Stimulated activated CD8-positive, alpha-beta memory T cell treated with anti-CD3 and anti-CD28 coated beads, Interleukin-15, amount 100 ng/mL, for 48 hours (primary cell): Measurements from ENCODE around the gene NDUFAF3.
A peak's percentile ranks its signal among the peaks of the same experiment; 100 is the strongest.

ENCODE experiments used
- DNase-seq, 2 donors: peaks; one replicate each; pipeline ENCODE4 v3.0.0-alpha.2; 2020; ENCODE audit warnings: low read depth in 2 of 2

Gene NDUFAF3, protein sequence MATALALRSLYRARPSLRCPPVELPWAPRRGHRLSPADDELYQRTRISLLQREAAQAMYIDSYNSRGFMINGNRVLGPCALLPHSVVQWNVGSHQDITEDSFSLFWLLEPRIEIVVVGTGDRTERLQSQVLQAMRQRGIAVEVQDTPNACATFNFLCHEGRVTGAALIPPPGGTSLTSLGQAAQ

DNA sequence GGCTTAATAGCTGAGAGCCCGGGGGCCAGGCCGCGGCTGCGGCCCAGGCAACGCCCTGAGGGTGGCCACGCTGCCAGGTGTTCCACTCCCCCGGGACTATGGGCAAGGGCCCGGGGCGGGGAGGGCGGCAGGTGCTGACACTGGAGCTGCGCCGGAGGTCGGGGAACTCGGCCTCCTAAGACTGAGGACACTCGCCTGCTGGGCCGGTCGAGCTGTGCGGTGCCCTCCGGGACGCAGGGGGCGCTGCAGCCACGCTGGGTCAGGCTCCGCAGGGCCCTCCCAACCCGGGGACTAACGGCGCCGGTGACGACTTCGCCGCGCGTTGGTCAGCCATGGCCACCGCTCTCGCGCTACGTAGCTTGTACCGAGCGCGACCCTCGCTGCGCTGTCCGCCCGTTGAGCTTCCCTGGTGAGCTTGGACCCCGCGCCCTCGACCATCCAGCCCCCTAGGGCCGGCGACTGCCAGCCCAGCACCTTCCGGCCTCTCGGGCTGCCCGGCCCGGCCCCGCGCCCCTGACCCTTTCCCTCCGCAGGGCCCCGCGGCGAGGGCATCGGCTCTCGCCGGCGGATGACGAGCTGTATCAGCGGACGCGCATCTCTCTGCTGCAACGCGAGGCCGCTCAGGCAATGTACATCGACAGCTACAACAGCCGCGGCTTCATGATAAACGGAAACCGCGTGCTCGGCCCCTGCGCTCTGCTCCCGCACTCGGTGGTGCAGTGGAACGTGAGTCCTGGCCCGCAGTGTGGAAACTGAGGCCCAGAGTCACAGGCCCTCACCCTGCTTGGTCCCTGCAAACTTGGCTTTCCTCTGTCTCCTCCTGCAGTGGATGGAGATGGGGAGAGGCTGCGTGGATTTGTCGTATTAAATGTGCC is at the start of gene NDUFAF3:
NDUFAF3 (plus strand) TSS at position 309 of the 875 bp plus-strand sequence; CDS start at position 333, 24 bp downstream.
- peak; percentile 90 for DNase-seq

DNA sequence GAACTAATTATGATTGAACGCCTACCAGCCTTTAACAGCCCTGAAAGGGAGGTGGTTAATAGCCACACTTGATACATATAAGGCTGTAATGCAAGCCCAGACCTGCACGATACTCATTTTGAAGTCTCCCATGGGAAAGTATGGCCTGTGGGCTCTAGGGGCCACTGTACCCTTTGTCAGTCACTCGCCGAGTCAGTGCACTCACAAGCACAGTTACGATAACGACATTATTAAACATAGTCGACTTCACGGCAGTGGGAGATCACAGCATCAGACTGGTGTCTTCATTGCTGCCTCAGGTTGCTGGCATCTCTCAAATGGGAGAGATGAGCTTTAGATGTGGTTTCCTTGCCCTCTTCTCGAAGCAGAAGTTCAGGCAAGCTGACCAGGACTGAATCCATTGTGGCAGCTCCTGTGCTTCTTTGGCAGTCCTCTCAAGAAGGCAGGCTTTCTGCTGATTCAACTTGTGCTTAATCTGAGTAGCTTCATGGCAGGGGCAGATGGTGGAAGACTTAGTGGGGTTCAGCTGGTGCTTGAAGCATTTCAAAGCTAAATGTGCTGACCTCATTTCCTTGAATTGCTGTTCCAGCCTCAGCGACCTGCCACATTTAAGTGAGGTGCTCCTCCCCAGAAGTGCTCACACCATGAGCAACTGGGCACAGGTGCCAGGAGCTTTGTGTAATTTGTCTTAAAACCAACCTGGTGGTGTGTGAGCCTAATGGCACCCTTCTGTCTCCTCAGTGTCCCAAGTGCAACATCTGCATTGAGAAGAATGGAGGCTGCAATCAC is 47.7 kb upstream of the NDUFAF3 start:
- no peak for DNase-seq

DNA sequence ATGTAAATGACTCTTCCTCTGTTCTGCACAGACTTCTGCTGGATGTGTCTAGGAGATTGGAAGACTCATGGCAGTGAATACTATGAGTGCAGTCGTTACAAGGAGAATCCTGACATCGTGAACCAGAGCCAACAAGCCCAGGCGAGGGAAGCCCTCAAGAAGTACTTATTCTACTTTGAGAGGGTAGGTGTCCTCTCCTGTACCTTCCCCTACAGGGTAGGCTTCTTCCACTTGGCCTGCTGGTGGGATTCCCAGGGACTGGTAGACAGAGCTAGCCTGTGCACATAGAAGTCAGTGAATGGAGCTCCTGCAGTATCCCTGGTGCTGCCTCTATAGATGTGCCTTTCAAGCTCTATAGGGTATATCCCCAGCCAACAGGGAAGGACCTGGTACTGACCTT is 42.5 kb upstream of the NDUFAF3 start:
- no peak for DNase-seq

DNA sequence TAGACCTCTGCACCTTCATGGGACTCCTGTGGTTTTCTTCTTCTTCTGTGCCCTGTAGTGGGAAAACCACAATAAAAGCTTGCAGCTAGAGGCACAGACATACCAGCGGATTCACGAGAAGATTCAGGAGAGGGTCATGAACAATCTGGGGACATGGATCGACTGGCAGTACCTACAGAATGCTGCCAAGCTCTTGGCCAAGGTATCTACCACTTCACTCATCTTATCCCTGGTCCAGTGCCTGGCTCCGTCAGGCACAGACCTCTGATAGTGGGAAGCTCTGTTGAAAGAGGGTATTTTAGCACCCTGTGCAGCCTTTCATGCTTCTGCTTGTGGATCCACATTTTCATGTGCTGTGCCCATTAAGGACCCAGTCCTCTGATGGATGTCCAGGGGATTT is 41.6 kb upstream of the NDUFAF3 start:
- DNase-seq = no peak

DNA sequence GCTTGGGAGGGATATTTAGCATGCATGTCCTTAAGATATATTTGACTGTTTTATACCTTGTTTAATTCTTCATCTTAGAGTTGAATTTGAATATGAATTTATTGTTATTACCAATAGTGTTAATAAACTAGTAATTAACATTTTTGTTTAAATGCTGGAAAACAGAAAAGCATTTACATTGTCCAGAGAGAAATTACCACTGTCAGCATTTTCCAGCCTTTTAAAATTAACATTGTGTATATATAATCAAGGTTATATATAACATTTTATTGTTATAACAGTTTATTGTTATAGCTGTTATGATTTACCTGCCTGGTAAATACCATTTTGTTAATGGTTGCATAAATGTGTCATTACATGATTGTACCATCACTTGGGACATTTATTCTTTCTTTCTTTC is 39.9 kb upstream of the NDUFAF3 start:
- no peak for DNase-seq

DNA sequence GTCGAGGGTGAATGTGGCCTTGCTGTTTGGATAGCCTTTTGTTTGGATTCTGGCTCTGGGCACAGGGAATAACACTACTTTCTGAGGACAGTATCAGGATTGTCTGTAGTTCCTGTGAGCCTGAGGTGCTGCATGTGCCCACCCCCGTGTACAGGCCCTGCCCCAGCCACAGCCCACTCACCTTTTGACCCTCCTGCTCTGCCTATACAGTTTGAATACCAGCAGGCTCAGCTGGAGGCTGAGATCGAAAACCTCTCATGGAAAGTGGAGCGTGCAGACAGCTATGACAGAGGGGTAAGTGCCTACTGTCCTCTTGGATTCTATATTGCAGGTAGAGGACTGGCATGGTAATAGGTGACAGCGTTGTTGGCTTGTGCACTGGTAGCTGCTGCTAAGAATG is 39.2 kb upstream of the NDUFAF3 start:
- DNase-seq = no peak

DNA sequence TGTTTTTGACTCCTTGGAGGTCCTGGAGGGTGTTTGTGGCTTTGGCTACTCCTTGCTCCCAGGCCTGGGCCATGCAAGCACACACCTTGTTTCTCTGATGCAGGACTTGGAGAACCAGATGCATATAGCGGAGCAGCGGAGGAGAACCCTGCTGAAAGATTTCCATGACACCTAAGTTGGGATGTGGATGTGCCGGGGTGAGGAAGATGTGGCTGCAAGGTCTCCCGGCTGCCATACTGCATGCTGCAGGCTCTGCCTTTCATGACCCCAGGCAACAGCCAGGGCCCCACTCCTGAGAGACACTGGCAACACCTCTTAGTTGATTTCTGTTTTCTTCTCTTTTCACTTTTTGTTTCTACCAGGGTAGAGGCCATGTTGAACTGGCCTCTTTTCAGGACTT is 38.8 kb upstream of the NDUFAF3 start:
- no peak for DNase-seq

DNA sequence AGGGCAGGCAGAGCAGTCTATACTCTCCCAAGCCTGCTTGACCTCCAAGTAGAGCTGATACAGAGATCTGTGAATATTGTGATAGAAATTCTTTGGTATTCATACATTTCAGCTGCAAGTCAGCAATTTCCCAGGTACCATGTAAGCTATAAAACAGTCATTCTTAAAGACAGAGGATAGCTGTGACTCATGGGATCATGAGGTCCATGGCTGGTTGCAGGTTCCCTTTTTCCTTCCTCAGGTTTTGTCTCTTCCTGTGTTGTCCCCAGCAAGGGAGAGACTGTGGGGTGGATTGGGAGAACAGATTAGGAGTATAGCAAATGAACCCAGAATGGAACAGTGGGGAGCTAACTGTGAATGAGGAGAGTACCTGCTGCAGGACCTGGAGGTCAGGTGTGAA is 37.3 kb upstream of the NDUFAF3 start:
- no peak for DNase-seq

DNA sequence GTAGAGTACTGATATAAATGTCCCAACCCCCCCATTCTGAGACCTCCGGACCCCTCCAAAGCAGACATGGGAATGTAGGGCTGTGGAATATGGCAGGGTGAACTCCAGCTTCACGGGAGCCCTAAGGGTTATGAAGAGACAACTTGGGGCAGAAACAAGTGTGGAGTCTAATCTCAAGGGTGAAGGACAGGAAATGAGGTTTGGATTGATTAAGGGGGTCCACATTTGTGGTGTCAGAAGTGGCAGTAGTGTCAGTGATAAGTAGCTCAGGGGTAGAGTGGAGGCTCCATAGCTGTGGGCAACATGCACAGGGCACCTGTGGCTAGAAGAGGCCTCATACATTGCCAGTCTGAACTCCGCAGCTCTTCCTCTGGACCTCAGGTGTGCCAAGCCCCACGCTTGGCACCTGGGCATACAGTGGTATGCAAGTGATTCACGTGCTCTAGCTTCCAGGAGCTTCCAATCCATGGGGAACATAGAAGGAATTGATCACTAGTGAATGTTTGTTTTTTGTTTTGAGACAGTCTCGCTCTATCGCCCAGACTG is 36.0 kb upstream of the NDUFAF3 start:
- DNase-seq = no peak

DNA sequence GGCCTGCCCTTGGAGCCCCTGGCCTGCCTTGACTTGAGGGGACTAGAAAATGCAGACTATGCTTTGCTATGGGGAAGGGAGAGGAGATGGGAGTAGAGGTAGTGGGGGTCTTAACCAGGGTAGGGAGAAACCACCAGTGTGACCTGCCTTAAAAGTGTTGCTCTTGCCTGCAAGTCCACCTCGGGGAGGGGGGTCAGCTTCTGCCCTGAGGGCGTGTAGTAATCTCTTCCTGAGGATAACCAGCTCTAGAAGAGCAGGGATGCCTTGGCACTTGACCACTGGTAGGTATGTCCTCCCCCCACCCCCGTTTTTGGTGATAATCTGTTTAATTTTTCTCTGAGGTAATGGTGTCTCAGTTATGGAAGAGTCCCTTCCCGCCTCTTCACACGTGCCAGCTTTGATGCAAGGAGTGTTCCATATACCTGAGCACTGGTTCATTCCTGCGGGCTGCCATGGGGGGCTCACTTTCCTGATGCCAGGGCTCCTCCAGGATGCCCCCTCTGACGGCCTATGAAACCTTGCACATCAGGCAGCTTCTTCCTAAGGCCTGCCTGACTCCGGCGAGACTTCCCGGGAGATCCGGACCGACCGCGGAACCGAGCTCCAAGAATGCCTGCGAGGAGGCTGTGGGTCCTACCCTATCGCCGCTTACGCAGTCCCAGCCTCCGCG is 32.7 kb upstream of the NDUFAF3 start:
- DNase-seq = no peak

DNA sequence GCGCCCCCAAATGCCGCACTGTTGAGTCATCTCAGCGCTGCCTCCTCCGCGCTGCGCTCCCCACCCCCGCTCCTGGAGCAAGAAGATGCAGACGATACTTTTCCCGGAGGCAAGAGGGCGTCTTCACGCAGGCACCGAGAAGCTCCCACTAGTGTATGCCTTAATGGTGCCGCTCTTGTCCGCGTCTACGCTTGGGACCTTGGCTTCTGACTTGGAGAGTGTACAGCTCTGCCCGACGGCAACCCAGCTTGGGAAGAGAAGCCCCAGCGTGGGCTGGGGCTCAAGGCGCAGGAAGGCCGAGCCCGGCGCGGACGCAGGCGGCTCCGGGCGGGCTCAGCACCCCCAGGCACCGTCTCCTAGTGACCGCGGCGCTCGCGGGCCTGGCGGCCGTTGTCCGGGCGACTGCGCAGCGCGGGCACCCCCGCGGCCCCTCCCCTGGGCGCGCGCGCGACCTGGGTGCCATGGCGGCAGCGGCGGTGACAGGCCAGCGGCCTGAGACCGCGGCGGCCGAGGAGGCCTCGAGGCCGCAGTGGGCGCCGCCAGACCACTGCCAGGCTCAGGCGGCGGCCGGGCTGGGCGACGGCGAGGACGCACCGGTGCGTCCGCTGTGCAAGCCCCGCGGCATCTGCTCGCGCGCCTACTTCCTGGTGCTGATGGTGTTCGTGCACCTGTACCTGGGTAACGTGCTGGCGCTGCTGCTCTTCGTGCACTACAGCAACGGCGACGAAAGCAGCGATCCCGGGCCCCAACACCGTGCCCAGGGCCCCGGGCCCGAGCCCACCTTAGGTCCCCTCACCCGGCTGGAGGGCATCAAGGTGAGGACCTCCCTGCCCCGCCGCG is 31.9 kb upstream of the NDUFAF3 start, which contains the start of gene P4HTM:
P4HTM (plus strand) TSS at position 446 of the 840 bp plus-strand sequence; CDS start at position 462, 16 bp downstream.
- DNase-seq = peak; percentile 82 to 83

DNA sequence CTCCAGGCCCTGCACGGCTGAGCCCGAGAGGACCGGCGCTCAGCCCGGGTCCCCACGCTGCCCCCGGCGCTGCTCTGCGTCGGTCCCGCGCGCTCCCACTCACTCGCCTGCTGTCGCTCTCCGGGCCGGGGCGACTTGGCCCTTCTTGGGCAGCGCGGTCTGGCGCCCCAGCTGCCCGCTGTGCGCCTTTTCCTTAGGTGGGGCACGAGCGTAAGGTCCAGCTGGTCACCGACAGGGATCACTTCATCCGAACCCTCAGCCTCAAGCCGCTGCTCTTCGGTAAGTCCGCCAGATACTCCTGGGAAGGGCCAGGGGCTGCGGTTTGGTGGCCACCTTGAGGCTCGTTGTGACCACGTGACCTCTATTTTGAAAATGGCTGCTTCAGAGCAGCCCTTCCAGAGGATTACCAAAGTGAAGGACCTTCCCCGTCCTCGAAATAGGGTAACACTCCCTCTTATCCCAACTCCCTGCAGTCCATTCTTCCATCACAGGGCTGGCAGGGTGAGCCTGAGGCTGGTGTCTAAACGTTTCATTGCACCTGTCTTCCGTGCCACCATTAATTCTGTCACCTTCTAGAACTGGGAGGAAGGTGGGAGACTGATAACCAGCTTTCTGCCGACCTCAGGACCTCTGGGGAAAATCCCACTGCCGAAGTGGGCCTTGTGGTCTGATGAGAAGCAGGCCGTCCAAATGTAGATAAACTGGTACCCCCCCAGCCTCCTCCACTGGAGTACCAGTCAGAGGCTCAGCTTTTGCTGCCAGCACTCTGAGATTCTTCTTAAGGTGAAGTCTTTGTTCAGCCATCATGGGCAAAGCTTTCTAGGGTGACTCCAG is 31.1 kb upstream of the NDUFAF3 start:
- no peak for DNase-seq

DNA sequence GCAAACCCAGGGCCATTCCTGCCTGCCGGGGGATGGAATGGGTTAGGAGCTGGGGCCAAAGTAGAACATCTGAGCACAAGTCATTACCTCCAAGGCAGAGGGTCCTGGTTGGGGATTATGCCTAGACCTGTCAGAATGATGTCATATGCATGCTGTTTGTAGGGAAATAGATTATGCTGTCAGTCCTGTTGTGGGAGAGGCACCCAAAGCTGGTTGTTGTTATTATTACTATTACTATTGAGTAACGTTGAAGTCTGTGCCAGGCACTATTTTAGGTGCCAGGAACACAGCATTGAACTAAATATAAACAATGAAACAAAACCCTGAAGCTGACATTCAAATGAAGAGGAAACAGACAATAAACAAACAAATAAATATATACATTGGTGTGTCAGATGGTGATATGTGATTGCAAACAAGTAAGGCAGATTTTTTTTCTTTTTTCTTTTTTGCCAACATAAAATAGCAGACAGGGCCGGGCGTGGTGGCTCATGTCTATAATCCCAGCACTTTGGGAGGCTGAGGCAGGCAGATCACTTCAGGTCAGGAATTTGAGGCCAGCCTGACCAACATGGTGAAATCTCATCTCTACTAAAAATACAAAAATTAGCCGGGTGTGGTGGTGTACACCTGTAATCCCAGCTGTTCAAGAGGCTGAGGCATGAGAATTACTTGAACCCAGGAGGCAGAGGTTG is 29.9 kb upstream of the NDUFAF3 start:
- no peak for DNase-seq

DNA sequence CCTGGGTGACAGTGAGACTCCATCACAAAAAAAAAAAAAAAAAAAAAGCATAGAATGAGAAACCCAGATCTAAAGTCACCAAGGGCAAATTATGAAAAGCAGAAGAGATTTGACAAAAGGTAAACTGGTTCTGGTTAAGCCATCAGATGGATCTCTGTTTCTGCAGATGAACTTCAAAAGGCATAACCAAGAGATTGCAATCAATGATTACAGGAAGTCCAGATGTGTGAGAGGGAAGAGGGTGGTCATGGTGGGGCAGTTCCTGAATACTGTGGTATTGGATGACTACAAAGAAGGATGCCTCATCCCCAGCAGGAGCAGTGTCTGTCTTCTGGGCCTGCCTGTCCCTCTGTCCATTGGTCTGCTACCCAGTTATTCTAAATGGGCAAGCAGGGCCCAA is 28.1 kb upstream of the NDUFAF3 start:
- no peak for DNase-seq

DNA sequence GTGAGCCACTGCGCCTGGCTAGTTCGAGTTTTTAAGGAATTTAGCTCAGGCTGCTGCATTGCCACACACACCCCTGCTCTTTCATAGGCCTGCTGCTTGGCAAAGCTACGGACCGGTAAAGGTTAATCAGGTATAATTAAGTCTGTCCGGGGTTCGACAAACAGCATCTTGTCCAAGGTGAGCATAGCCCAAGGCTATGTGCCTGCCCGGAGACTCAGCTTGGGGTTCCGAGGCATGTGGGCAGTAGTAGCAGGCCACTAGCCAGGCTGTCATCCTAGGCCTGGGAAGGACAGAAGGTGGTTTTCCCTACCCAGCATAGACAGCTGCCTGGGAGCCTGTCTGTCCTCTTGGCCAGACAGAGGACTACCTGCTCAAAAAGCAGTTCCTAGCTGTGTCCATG is 25.3 kb upstream of the NDUFAF3 start:
- DNase-seq = no peak

DNA sequence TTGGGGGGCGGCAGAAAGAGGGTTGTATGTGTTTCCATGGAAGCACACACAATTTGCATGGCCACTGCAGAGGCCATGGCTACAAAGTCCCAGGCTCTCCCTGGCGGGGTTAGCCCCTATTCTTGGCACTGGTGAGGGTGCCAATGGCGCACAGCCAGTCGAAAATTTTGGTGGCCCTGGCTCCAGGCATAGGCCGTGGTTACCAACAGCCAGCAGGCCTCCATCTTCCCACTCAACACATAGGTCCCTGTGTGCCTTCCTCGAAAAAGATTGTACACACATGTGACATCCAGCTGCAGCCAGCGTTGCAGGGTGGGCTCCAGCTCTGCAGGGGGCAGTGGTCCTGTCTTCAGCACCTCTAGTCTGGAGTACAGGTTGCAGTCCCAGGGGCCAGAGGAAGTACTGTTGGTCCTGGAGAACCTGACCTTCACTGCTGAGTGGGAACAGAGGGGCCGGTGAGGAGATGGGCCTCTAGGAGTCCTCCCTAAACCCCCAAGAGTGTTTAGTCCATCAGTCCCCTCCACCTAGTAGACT is 24.8 kb upstream of the NDUFAF3 start:
- DNase-seq = no peak

DNA sequence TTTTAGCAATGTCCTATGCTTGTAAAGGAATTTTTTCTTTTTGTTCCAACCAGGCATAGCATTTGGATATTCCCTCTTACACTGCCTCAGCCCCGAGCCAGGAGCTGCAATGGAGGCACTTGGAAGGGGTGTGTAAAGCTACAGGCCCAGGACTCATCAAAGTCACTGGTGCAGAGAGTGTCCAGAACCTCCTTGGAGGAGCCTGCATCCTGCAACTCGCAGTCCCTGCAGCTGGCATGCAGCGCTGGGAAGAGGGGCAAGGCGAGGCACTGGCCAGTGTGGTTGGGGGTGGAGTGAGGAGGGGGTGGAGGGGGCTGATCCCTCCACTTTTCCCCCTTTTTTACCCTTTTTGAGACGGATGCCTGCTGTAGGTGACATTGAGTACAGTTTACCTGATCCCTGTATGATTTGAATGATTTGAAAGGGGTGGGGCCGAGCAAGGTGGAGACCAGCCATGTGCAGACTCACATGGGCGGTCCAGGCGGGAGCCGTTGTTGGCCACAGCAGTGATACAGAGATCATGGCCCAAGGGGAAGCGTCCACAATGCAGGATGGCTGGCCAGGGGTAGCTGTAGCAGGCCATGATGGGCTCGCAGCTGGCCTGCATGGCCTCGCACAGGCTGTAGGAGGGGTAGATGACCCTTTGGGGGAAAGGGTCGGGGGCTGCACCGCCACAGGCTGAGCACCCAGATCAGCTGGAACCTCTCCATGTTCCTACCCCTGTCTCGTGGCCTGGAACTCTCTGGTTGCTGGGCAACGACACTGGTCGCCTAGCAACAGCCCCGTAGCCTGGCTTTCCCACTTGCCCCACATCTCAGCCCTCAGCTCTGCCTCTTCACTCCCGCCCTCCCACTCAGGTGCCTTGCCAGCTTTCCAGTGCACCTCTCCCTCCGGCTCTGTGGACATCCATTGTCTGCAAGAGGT is 23.9 kb upstream of the NDUFAF3 start:
- no peak for DNase-seq
